ENCODE results near the gene CACNA1H. TPM values are rescaled to one million over a fixed set of nuclear protein-coding genes. Genes with fewer than 3 reads are reported as not detected.

CACNA1H gene
- total and polyA plus RNA-seq, 2 donors (not counting 3 experiments of a cell fraction or from before 2014, with no cell fraction given): 0.03 TPM; not detected in 1

DNA sequence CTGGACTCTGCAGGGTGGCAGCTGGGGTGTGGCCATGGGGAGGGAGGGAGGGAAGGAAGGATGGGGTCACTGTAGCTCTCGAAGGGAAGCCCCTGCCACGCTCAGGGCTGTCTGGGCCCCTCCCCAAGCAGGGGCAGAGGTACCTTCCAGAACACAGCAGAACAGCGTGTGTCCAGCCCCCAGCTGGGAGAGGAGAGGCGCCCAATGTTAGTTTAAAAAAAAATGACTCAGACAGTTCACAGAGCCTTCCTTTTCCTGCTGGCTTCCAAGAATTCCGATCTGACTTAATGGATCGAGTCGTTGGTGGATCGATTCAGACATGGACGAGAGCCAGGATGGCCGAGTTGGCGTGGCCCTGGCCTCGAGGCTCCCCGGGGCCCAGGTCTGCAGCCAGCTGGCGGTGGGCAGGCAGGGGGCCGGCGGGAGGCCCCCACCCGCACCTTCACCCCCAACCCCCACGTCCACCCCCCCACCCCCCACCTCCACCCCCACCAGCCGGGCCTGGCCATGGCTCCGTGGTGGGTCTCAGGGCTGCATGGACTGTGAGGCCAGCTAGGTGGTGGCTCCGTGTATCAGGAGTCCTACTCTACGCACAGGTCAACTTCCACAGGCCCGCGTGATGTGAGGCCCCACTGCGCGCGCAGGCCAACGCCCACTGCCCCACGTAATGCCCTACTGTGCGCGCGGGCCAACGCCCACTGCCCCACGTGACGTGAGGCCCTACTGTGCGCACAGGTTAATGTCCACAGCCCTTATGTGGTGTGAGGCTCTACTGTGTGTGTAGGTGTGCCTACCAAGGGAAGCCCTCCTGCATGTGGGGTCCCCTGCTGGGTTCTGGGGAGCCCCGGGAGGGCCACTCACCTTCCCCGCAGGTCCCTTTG is 21.8 kb downstream of the CACNA1H start:
- no peaks in the 10 kb centered on the region for H3K4me1 ChIP-seq (ENCODE audit: control insufficient read depth, extremely low read depth, insufficient read depth, low read length)
- no peaks in the 10 kb centered on the region for H3K9me3 ChIP-seq (replicated peaks; ENCODE audit: control insufficient read depth, insufficient read depth, low read length)
- H3K9ac ChIP-seq (replicated peaks; ENCODE audit: extremely low read depth, insufficient read depth, low read length): no peak overlapping the region
- no peaks in the 10 kb centered on the region for H3K36me3 ChIP-seq (ENCODE audit: control insufficient read depth in 2 of 2, extremely low read depth in 1 of 2, insufficient read depth in 2 of 2, low read length in 2 of 2)
- H3K4me3 ChIP-seq (replicated peaks in 1 of 3; ENCODE audit: insufficient read depth in 1 of 3, low read depth in 1 of 3, low read length in 3 of 3): no peak overlapping the region
- no peak overlapping the region for H2AFZ ChIP-seq (ENCODE audit: low read depth, low read length)
- DNase-seq (ENCODE audit: low read depth, low spot score): no peak
- H3K4me2 ChIP-seq (ENCODE audit: insufficient read depth, low read length): no peak overlapping the region
- no peak for TF ChIP-seq EZH2 (IDR thresholded peaks at IDR 0.05; ENCODE audit: borderline replicate concordance, low read depth, low read length, severe bottlenecking)
- TF ChIP-seq FOS (IDR thresholded peaks at IDR 0.05; ENCODE audit: borderline replicate concordance, insufficient read depth, low read length): no peak
- no peak for TF ChIP-seq MYC (IDR thresholded peaks at IDR 0.05; ENCODE audit: low read depth, low read length)
- TF ChIP-seq JUN (IDR thresholded peaks at IDR 0.05; ENCODE audit: borderline replicate concordance, insufficient read depth, insufficient read length, low read depth): no peak
- TF ChIP-seq POLR2A (IDR thresholded peaks at IDR 0.05; ENCODE audit: low read depth, low read length): no peak
- TF ChIP-seq, protein P1, sequence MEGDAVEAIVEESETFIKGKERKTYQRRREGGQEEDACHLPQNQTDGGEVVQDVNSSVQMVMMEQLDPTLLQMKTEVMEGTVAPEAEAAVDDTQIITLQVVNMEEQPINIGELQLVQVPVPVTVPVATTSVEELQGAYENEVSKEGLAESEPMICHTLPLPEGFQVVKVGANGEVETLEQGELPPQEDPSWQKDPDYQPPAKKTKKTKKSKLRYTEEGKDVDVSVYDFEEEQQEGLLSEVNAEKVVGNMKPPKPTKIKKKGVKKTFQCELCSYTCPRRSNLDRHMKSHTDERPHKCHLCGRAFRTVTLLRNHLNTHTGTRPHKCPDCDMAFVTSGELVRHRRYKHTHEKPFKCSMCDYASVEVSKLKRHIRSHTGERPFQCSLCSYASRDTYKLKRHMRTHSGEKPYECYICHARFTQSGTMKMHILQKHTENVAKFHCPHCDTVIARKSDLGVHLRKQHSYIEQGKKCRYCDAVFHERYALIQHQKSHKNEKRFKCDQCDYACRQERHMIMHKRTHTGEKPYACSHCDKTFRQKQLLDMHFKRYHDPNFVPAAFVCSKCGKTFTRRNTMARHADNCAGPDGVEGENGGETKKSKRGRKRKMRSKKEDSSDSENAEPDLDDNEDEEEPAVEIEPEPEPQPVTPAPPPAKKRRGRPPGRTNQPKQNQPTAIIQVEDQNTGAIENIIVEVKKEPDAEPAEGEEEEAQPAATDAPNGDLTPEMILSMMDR (IDR thresholded peaks at IDR 0.05; ENCODE audit: extremely low read depth in 1 of 2, insufficient read depth in 1 of 2, low read depth in 1 of 2, low read length in 2 of 2): no peak
- no peak for TF ChIP-seq POLR2AphosphoS5 (IDR thresholded peaks at IDR 0.05; ENCODE audit: insufficient read depth, low read depth, low read length)
- TF ChIP-seq, protein P2, sequence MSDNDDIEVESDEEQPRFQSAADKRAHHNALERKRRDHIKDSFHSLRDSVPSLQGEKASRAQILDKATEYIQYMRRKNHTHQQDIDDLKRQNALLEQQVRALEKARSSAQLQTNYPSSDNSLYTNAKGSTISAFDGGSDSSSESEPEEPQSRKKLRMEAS (IDR thresholded peaks at IDR 0.05; ENCODE audit: insufficient read depth, insufficient read length): no peak
- TF ChIP-seq GATA2 (IDR thresholded peaks at IDR 0.05; ENCODE audit: insufficient read depth, insufficient read length, low read depth, low read length): no peak
- H3K9me1 ChIP-seq (replicated peaks; ENCODE audit: control insufficient read depth, extremely low read depth, insufficient read depth, low read length): no peaks in the 10 kb centered on the region
- no peak for FAIRE-seq
- H3K27me3 ChIP-seq (ENCODE audit: control insufficient read depth in 2 of 2, insufficient read depth in 2 of 2, low read length in 2 of 2): no peaks in the 10 kb centered on the region
- no peaks in the 10 kb centered on the region for H4K20me1 ChIP-seq (replicated peaks; ENCODE audit: control insufficient read depth, extremely low read depth, insufficient read depth, low read length)
- POLR2A ChIA-PET: no interaction called here
- H3K27ac ChIP-seq (ENCODE audit: insufficient read depth, low read depth, low read length): no peak overlapping the region
- H3K79me2 ChIP-seq (ENCODE audit: control insufficient read depth, insufficient read depth, low read length): no peaks in the 10 kb centered on the region
- intact Hi-C loops (cut with micrococcal nuclease): loop anchor here (2.0 kb wide), 1 partner anchor 42 kb away; no protein-coding TSS in a partner anchor
- dilution Hi-C loops (cut with MboI; ENCODE audit: extremely low pct_ligation_motif_present, low sequenced_read_pairs): no loop called here
- no TSS peak for BruUV-seq (replicated peaks)
- CTCF ChIA-PET: interaction anchor here (1.5 kb wide), 1 partner anchor 117 kb away, joined by 4 read pairs; no protein-coding TSS in a partner anchor

All from endothelial cell of umbilical vein (primary cell).